ENCODE results near the gene MXD1. TPM values are rescaled to one million over a fixed set of nuclear protein-coding genes. Genes with fewer than 3 reads are reported as not detected.

Gene MXD1
- total RNA-seq, 6 experiments from 2014 or later, result 4.1 to 9.1 (median 6.9) TPM

GRCh38 chr2:69957965-69958364 lies 43.1 kb downstream of the MXD1 start:
- Mint-ChIP-seq H3K27me3 (ENCODE audit: insufficient read depth) (peaks cover 45% of the 10 kb centered on the region), H3K9me3 (no peaks in the 10 kb centered on the region), H3K36me3 (ENCODE audit: low read depth) (no peaks in the 10 kb centered on the region), H3K27ac (no peak overlapping the region), H3K4me1 (ENCODE audit: low read depth) (no peaks in the 10 kb centered on the region), H3K4me3 (no peak overlapping the region)
- no peak for TF ChIP-seq CTCF (IDR thresholded peaks at IDR 0.05)
- no peak for DNase-seq

- Mint-ChIP-seq H3K4me1 (ENCODE audit: low read depth) (no peaks in the 10 kb centered on the region), H3K9me3 (no peaks in the 10 kb centered on the region), H3K36me3 (ENCODE audit: low read depth) (no peaks in the 10 kb centered on the region), H3K4me3 (no peak overlapping the region), H3K27me3 (ENCODE audit: insufficient read depth) (peaks cover 42% of the 10 kb centered on the region), H3K27ac (no peak overlapping the region)
- DNase-seq, result no peak
- no peak for TF ChIP-seq CTCF (IDR thresholded peaks at IDR 0.05)
Observed at GRCh38 chr2:69958480-69958879, 43.6 kb downstream of the MXD1 start.

- no peak for TF ChIP-seq CTCF (IDR thresholded peaks at IDR 0.05)
- Mint-ChIP-seq H3K27ac (no peak overlapping the region), H3K9me3 (no peaks in the 10 kb centered on the region), H3K27me3 (ENCODE audit: insufficient read depth) (peaks cover 41% of the 10 kb centered on the region), H3K4me1 (ENCODE audit: low read depth) (no peaks in the 10 kb centered on the region), H3K36me3 (ENCODE audit: low read depth) (no peaks in the 10 kb centered on the region), H3K4me3 (no peak overlapping the region)
- no peak for DNase-seq
Observed at GRCh38 chr2:69959425-69959824, 44.5 kb downstream of the MXD1 start.

GRCh38 chr2:69960821-69961220 lies 45.9 kb downstream of the MXD1 start:
- Mint-ChIP-seq H3K27ac (no peak overlapping the region), H3K4me3 (no peak overlapping the region), H3K4me1 (ENCODE audit: low read depth) (no peaks in the 10 kb centered on the region), H3K27me3 (ENCODE audit: insufficient read depth) (peaks cover 39% of the 10 kb centered on the region), H3K9me3 (no peaks in the 10 kb centered on the region), H3K36me3 (ENCODE audit: low read depth) (no peaks in the 10 kb centered on the region)
- DNase-seq, result no peak
- TF ChIP-seq CTCF (IDR thresholded peaks at IDR 0.05), result no peak

GRCh38 chr2:69961496-69961895 lies 46.6 kb downstream of the MXD1 start, which contains the start of gene ASPRV1:
TSS of gene ASPRV1 (minus strand) at chr2:69961631. CDS start at chr2:69961436, 195 bp downstream.
- no peaks in the 10 kb centered on the region for H3K36me3 Mint-ChIP-seq (ENCODE audit: low read depth)
- TF ChIP-seq CTCF (IDR thresholded peaks at IDR 0.05), result no peak
- DNase-seq, result no peak
- H3K4me3 Mint-ChIP-seq, result no peak within 1 kb of the TSS
- H3K4me1 Mint-ChIP-seq (ENCODE audit: low read depth), result no peaks in the 10 kb centered on the region
- no peak within 1 kb of the TSS for H3K27ac Mint-ChIP-seq
- H3K9me3 Mint-ChIP-seq, result no peaks in the 10 kb centered on the region
- peaks cover 33% of the 10 kb centered on the region for H3K27me3 Mint-ChIP-seq (ENCODE audit: insufficient read depth)

Data from HFFc6 (cell line).